Dermis microvascular lymphatic vessel endothelial cell (primary cell): ENCODE data around the gene NAA10. TPM values are rescaled to one million over a fixed set of nuclear protein-coding genes. Genes with fewer than 3 reads are reported as not detected.

Experiments used
- DNase-seq, 2 donors: peaks; one replicate each; pipeline versions ENCODE4 v3.0.0 to v3.0.0-alpha.2; 2010; ENCODE audit warnings: low read depth in 2 of 2
- total RNA-seq: library from RNA; depleted of rRNA; stranded (reverse); fragments of >200 nt; gene quantifications from 2 replicates; pipeline ENCODE4 v1.2.1, GENCODE V29; 2014

Gene NAA10
- total RNA-seq, 1 donor from 2014 or later: 47.5 TPM

- no peak for DNase-seq
Observed at GRCh38 chrX:153929576-153929975, 5.3 kb downstream of the NAA10 start.

DNA sequence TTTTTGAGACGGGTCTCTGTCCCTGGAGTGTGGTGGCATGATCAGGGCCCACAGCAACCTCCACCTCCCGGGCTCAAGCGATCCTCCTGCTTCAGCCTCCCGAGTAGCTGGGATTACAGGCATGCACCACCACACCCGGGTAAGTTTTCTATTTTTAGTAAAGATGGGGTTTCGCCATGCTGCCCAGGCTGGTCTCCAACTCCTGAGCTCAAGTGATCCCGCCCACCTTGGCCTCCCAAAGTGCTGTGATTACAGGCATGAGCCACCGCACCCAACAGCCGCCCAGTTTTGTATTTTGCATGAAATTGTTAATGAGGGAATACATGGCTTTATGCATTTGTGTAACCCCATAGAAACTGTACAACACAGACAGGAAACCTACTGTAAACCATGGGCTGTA is 6.0 kb downstream of the NAA10 start:
- DNase-seq: no peak

DNA sequence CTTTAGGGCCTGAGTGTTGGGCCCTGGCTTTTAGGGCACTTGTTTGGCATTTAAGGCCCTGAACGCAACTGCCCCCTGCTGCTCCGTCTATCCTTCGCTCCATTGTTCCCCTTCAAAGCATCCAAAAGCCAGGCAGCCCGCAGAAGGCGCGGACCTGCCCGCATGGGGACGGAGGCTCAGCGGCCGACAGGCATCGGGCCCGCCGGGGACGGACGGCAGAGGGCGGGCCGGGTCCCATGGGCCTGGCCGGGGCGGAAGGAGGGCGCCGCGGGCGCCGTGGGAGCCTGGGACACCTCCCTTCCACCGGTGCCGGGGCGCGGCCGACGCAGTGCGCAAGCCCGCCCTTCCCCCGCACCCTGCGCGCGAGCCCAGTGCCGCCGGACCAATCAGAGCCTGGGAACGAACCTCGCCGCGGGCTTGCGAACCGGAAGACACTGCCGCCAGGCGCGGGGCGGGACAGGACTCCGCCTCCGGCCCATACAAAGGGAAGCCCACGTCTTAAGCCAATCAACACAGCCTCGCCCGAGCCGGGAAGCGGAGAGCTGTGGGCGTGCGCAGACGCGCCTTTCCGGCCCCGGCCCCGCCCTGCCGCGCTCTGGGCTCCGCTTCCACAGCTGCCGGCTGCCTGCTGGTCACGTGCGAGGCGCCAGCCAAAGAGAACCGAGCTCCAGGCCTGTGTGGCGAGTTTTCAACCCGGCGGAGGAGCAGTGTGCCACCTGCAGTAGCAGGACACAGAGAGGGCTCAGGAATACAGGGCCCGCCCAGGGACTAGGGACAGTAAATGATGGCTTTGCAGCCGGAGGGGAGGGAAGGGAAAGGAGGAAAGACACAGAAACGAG is 6.7 kb downstream of the NAA10 start:
- DNase-seq: peak; percentile 97 to 98

DNA sequence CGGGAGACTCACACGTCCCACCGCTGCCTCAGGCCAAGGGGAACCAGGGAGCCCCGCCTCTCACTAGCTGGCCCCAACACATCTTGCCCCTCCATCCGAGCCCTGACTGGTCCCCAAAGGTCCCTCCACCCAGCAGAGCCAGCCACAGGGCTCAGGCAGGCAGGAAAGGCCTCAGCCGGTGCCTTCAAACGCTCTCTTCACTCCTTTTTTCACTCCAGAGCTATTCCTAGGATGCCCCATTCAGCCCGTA is 7.2 kb downstream of the NAA10 start:
- no peak for DNase-seq

GRCh38 chrX:153926858-153927671 is 7.8 kb downstream of the NAA10 start:
- peak; percentile 34 to 71 for DNase-seq

GRCh38 chrX:153926552-153926857 is 8.3 kb downstream of the NAA10 start:
- no peak for DNase-seq

- DNase-seq: no peak
Observed at GRCh38 chrX:153925739-153926551, 8.9 kb downstream of the NAA10 start, which contains the start of gene ARHGAP4. Gene ARHGAP4 (minus strand): TSS chrX:153926264. CDS start chrX:153926202, 62 bp downstream.

GRCh38 chrX:153925387-153925738 is 9.5 kb downstream of the NAA10 start:
- no peak for DNase-seq

DNA sequence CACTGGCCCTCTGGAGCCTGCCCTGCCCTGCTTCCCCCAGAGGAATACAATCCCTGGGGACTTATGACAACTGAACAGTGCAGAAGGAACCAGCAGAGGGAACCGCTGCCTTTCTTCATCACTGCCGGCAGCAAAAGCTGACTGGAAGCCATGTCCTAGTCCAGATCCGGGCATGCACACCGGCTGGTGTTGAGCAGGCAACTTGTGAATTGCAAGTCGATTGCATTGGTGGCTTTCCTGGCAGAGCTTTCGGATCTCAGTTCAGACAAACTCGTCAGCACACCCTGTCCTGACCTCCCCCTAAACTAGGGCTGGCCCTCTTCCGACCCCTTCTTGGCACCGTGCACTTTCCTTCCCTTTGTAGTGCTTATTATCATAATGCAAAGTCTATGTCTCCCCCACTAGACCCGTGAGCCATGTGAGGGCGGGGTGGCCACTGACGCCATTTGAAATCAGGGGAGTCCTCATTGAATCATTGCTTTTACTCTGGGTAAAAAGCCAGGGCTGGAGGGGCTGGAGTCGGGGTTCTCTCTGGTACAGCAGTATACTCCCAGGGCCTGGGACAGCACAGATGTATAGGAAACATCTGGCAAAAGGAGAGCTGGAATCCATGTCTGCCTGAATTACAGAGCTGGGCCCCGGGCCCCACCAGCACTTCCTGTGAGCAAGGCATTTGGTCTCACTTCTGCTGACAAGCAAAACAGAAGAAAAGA is 10.5 kb downstream of the NAA10 start:
- DNase-seq: peak in 1 of 2 donors; percentile 61

GRCh38 chrX:153922932-153923857 is 11.6 kb downstream of the NAA10 start:
- DNase-seq: peak; percentile 64 to 72

DNA sequence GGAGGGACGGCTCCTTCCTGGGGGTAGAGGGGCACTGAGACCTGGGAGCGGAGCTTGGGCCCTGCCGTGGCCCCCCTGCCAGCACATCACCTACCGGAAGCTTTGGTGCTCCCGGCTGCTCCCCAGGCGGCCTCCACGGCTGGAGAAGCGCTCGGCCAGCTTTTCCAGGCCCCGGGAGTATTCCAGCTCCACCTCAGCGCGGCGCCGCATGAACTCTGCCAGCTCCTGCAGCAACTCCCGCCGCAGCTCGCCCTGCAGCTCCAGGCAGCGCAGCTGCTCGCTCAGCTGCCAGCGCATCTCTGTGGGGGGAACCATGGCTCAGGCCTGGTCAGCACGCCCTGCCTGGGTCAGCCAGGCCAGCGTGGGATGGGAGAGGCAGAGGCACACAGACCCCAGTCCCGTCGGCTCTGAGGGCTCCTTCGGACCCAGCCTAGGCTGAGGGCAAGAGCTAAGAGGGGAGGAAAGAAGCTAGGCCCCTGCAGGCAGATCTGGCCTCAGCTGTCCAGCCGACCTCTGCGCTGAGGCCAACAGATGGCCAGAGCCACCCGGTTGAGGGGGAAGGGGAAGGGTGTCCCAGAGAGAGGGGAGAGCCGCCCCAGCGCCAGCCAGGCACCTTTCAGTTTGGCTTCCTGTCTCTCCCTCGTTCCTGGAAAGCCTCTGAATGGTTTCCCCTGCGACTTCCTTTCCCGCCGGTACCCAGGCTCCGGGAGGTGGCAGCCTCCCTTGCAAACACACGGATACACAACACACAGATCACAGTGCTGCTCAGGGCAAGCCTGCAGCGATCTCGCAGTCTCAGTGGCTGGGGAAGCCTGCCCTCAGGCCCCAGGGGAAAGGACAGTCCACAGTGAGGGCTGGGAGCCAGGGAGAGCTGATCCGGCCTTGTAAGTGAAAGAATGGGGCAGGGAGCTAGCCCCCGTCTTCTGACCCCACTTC is 13.1 kb downstream of the NAA10 start:
- no peak for DNase-seq

GRCh38 chrX:153921070-153921469 is 13.8 kb downstream of the NAA10 start:
- DNase-seq: no peak

- no peak for DNase-seq
Observed at GRCh38 chrX:153920546-153920945, 14.3 kb downstream of the NAA10 start.

GRCh38 chrX:153919281-153919680 is 15.6 kb downstream of the NAA10 start:
- DNase-seq: no peak

GRCh38 chrX:153917869-153918268 is 17.0 kb downstream of the NAA10 start:
- DNase-seq: no peak

DNA sequence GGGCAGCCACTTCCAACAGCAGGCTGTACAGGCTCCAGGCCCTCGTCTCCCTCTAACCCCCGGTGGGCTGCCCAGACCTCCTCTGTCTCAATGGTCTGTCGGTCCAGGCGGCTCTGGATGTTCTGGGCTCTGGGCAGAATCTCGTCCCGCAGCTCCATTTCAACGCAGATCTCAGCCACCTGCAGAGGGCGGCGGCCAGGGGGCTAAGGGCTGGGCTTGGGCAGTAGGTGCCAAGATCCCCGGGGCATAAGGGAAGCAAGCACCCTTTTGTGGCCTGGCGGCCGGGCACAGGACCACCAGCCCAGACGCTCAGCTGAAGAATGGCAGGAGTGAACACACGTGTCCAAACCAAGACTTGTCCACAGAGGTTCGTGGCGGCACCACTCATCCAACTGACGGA is 21.1 kb downstream of the NAA10 start:
- no peak for DNase-seq

GRCh38 chrX:153913211-153913610 is 21.6 kb downstream of the NAA10 start:
- DNase-seq: no peak

- DNase-seq: no peak
Observed at GRCh38 chrX:153911798-153912197, 23.0 kb downstream of the NAA10 start.

DNA sequence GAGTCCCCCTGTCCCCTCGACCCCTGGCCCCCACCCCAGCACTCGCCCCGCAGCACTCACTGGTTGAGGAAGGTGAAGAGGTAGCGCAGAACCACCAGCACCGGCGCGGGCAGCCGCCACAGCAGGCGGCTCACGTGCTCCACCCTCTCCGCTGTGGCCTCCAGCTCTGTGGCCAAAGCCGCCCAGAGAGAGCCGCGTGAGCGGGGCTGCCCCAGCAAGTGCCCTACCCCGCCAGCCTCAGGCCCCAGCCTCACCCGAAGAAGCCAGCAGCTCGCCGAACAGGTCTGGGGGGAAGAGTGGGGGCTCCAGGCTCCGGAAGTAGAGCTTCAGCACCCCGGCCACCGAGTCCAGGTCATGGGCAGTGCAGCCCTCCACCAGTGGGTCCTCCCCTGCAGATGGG is 24.4 kb downstream of the NAA10 start:
- no peak for DNase-seq
